Peyer's patch (tissue), 4 donors: ENCODE data around the gene POLR1D. TPM values are rescaled to one million over a fixed set of nuclear protein-coding genes. Genes with fewer than 3 reads are reported as not detected.

Source experiments
- DNase-seq, 3 donors: peaks; one replicate each; pipeline ENCODE4 v3.0.0-alpha.2; 2017 to 2019
- H3K27ac ChIP-seq, 4 donors: fragments of 200-600 bp; sonication (generic); one replicate each; pipeline ENCODE4 v1.5.1; 2016 to 2019
- H3K27me3 ChIP-seq, 2 donors: fragments of 200-600 bp; sonication (generic); one replicate each; pipeline ENCODE4 v1.5.1; 2019
- H3K36me3 ChIP-seq, 3 donors: fragments of 200-600 bp; sonication (generic); one replicate each; pipeline ENCODE4 v1.5.1; 2016 to 2019
- H3K4me1 ChIP-seq, 4 donors: fragments of 200-600 bp; sonication (generic); one replicate each; pipeline ENCODE4 v1.5.1; 2016 to 2019
- H3K4me3 ChIP-seq, 4 donors: fragments of 200-600 bp; sonication (generic); 1 replicate in 3 of 4; 2 replicates in 1 of 4; pipeline ENCODE4 v1.5.1; 2016 to 2019; ENCODE audit warnings: mild to moderate bottlenecking in 1 of 4
- H3K9me3 ChIP-seq, 4 donors: fragments of 200-600 bp; sonication (generic); one replicate each; pipeline ENCODE4 v1.5.1; 2016 to 2019; ENCODE audit warnings: mild to moderate bottlenecking in 1 of 4
- CTCF ChIP-seq, 6 experiments: fragments of 450-650 bp in 4 of 6; fragments of 200-600 bp in 2 of 6; sonication (generic) in 1 of 6; IDR thresholded peaks; one replicate each; pipeline ENCODE4 v1.5.1; 2017 to 2019; ENCODE audit warnings: antibody characterized with exemption in 6 of 6, mild to moderate bottlenecking in 3 of 6, moderate library complexity in 1 of 6
- POLR2A ChIP-seq, 2 donors: fragments of 450-650 bp; IDR thresholded peaks; one replicate each; pipeline ENCODE4 v1.5.1; 2017; ENCODE audit warnings: antibody characterized with exemption in 2 of 2, mild to moderate bottlenecking in 2 of 2, moderate library complexity in 2 of 2
- total RNA-seq, 4 donors: library from RNA; depleted of rRNA; stranded (reverse); fragments of >200 nt; gene quantifications; one replicate each; pipeline ENCODE4 v1.1.0, GENCODE V29; 2016

Gene POLR1D
- total RNA-seq, 4 donors from 2014 or later: 83.3 to 104 (median 90.5) TPM

- Histone ChIP-seq H3K27ac (peak overlapping the region; percentile 96 to 99 (median 98)), H3K4me3 (peak overlapping the region; percentile 69 to 98 (median 86)), H3K27me3 (no peaks in the 10 kb centered on the region), H3K9me3 (no peaks in the 10 kb centered on the region), H3K36me3 (no peaks in the 10 kb centered on the region), H3K4me1 (peaks cover 0 to 22% (median 5%) of the 10 kb centered on the region in 4 donors)
- DNase-seq: peak in 1 of 3 donors; percentile 22
- no peak for TF ChIP-seq POLR2A (IDR thresholded peaks at IDR 0.05)
- TF ChIP-seq CTCF (IDR thresholded peaks at IDR 0.05): peak in 2 of 6 experiments; percentile 19 to 34
These were observed 569 bp downstream of the POLR1D start for GRCh38 chr13:27622102-27622820.

GRCh38 chr13:27622881-27623280 is 1.2 kb downstream of the POLR1D start:
- no peaks in the 10 kb centered on the region for H3K27me3 ChIP-seq
- DNase-seq: no peak
- H3K4me3 ChIP-seq: peak overlapping the region in 1 of 4 donors; percentile 69
- peaks cover 0 to 22% (median 5%) of the 10 kb centered on the region in 4 donors for H3K4me1 ChIP-seq
- no peak for TF ChIP-seq CTCF (IDR thresholded peaks at IDR 0.05)
- no peak for TF ChIP-seq POLR2A (IDR thresholded peaks at IDR 0.05)
- no peak overlapping the region for H3K27ac ChIP-seq
- no peaks in the 10 kb centered on the region for H3K9me3 ChIP-seq
- H3K36me3 ChIP-seq: no peaks in the 10 kb centered on the region

GRCh38 chr13:27624071-27624470 is 2.4 kb downstream of the POLR1D start:
- no peaks in the 10 kb centered on the region for H3K9me3 ChIP-seq
- H3K4me1 ChIP-seq: peaks cover 0 to 14% (median 2%) of the 10 kb centered on the region in 4 donors
- no peaks in the 10 kb centered on the region for H3K27me3 ChIP-seq
- TF ChIP-seq POLR2A (IDR thresholded peaks at IDR 0.05) (no peak), CTCF (IDR thresholded peaks at IDR 0.05) (no peak)
- H3K36me3 ChIP-seq: no peaks in the 10 kb centered on the region
- DNase-seq: no peak
- H3K27ac ChIP-seq: no peak overlapping the region
- no peak overlapping the region for H3K4me3 ChIP-seq

- Histone ChIP-seq H3K27ac (no peak overlapping the region), H3K36me3 (no peaks in the 10 kb centered on the region), H3K9me3 (no peaks in the 10 kb centered on the region), H3K4me1 (peaks cover 0 to 12% (median 0%) of the 10 kb centered on the region in 4 donors), H3K4me3 (no peak overlapping the region), H3K27me3 (no peaks in the 10 kb centered on the region)
- TF ChIP-seq CTCF (IDR thresholded peaks at IDR 0.05): no peak
- no peak for TF ChIP-seq POLR2A (IDR thresholded peaks at IDR 0.05)
- DNase-seq: no peak
These were observed 4.1 kb downstream of the POLR1D start for GRCh38 chr13:27625839-27626238.

GRCh38 chr13:27627380-27627779 is 5.7 kb downstream of the POLR1D start:
- TF ChIP-seq CTCF (IDR thresholded peaks at IDR 0.05) (no peak), POLR2A (IDR thresholded peaks at IDR 0.05) (no peak)
- Histone ChIP-seq H3K27me3 (no peaks in the 10 kb centered on the region), H3K4me1 (peaks cover 0 to 11% (median 0%) of the 10 kb centered on the region in 4 donors), H3K9me3 (no peaks in the 10 kb centered on the region), H3K4me3 (no peak overlapping the region), H3K27ac (no peak overlapping the region), H3K36me3 (no peaks in the 10 kb centered on the region)
- no peak for DNase-seq
